ENCODE results near the gene GDPD5. TPM values are rescaled to one million over a fixed set of nuclear protein-coding genes. Genes with fewer than 3 reads are reported as not detected.

GDPD5 gene
- total and polyA plus RNA-seq, 4 donors = 6.2 to 24.7 (median 12.0) TPM

- WGBS, 2 donors = 79 to 81% methylated on average over 12 of the region's 12 CpGs
- no peak for ATAC-seq (ENCODE audit: insufficient read depth, low FRiP score)
- no peaks in the 10 kb centered on the region for H3K27me3 ChIP-seq (ENCODE audit: control insufficient read depth in 3 of 3, insufficient read depth in 3 of 3, low read length in 2 of 3)
- no peak overlapping the region for H3K9ac ChIP-seq (ENCODE audit: insufficient read depth in 1 of 2, low read length in 2 of 2)
- no peak for TF ChIP-seq CTCF (IDR thresholded peaks at IDR 0.05; ENCODE audit: control extremely low read depth, extremely low read depth)
- no peak for DNase-seq
- H3K27ac ChIP-seq (ENCODE audit: low read depth in 1 of 2, low read length in 1 of 2) = no peak overlapping the region
- peaks cover 0 to 5% (median 0%) of the 10 kb centered on the region in 5 donors for H3K4me1 ChIP-seq (ENCODE audit: control insufficient read depth in 5 of 5, insufficient read depth in 5 of 5, low read length in 5 of 5)
- no peaks in the 10 kb centered on the region for H3K9me3 ChIP-seq (ENCODE audit: control insufficient read depth in 4 of 4, insufficient read depth in 3 of 4, low read length in 3 of 4)
- no peak overlapping the region for H3K4me3 ChIP-seq
- H3K36me3 ChIP-seq (ENCODE audit: control insufficient read depth in 4 of 4, insufficient read depth in 4 of 4, low read length in 4 of 4) = no peaks in the 10 kb centered on the region
Observed at GRCh38 chr11:75481922-75482606, 43.7 kb downstream of the GDPD5 start.

GRCh38 chr11:75481223-75481921 lies 44.4 kb downstream of the GDPD5 start:
- Histone ChIP-seq H3K9ac (ENCODE audit: insufficient read depth in 1 of 2, low read length in 2 of 2) (no peak overlapping the region), H3K4me1 (ENCODE audit: control insufficient read depth in 5 of 5, insufficient read depth in 5 of 5, low read length in 5 of 5) (peaks cover 0 to 8% (median 0%) of the 10 kb centered on the region in 5 donors), H3K9me3 (ENCODE audit: control insufficient read depth in 4 of 4, insufficient read depth in 3 of 4, low read length in 3 of 4) (no peaks in the 10 kb centered on the region), H3K36me3 (ENCODE audit: control insufficient read depth in 4 of 4, insufficient read depth in 4 of 4, low read length in 4 of 4) (no peaks in the 10 kb centered on the region), H3K4me3 (no peak overlapping the region), H3K27ac (ENCODE audit: low read depth in 1 of 2, low read length in 1 of 2) (no peak overlapping the region), H3K27me3 (ENCODE audit: control insufficient read depth in 3 of 3, insufficient read depth in 3 of 3, low read length in 2 of 3) (no peaks in the 10 kb centered on the region)
- no peak for TF ChIP-seq CTCF (IDR thresholded peaks at IDR 0.05; ENCODE audit: control extremely low read depth, extremely low read depth)
- WGBS, 2 donors = 90 to 94% methylated on average over 9 of the region's 9 CpGs
- no peak for ATAC-seq (ENCODE audit: insufficient read depth, low FRiP score)
- DNase-seq = no peak

- ATAC-seq (ENCODE audit: insufficient read depth, low FRiP score) = no peak
- WGBS, 2 donors = 90 to 91% methylated on average over 10 of the region's 10 CpGs
- no peaks in the 10 kb centered on the region for H3K9me3 ChIP-seq (ENCODE audit: control insufficient read depth in 4 of 4, insufficient read depth in 3 of 4, low read length in 3 of 4)
- no peak overlapping the region for H3K27ac ChIP-seq (ENCODE audit: low read depth in 1 of 2, low read length in 1 of 2)
- H3K36me3 ChIP-seq (ENCODE audit: control insufficient read depth in 4 of 4, insufficient read depth in 4 of 4, low read length in 4 of 4) = no peaks in the 10 kb centered on the region
- H3K27me3 ChIP-seq (ENCODE audit: control insufficient read depth in 3 of 3, insufficient read depth in 3 of 3, low read length in 2 of 3) = no peaks in the 10 kb centered on the region
- no peak for TF ChIP-seq CTCF (IDR thresholded peaks at IDR 0.05; ENCODE audit: control extremely low read depth, extremely low read depth)
- peaks cover 0 to 17% (median 0%) of the 10 kb centered on the region in 5 donors for H3K4me1 ChIP-seq (ENCODE audit: control insufficient read depth in 5 of 5, insufficient read depth in 5 of 5, low read length in 5 of 5)
- no peak overlapping the region for H3K4me3 ChIP-seq
- H3K9ac ChIP-seq (ENCODE audit: insufficient read depth in 1 of 2, low read length in 2 of 2) = no peak overlapping the region
- DNase-seq = no peak
Observed at GRCh38 chr11:75480185-75481175, 45.3 kb downstream of the GDPD5 start.
